COR-L47 (cell line): ENCODE data around the gene IFNA1.
"Not testable (repeated sequence)": the region's sequence is repeated elsewhere in the genome, so short reads cannot be mapped to it uniquely, and the experiment has no call there.

Source experiments
- DNase-seq: peaks from one replicate; lab custom pipeline; 2025; lab: John Stamatoyannopoulos, UW

IFNA1 gene

GRCh38 chr9:21440139-21440538, at the start of gene IFNA1:
TSS of gene IFNA1 (plus strand) at chr9:21440439. CDS start at chr9:21440508, 69 bp downstream.
- no peak for DNase-seq

- DNase-seq: no peak
These were observed 48.0 kb upstream of the IFNA1 start for GRCh38 chr9:21392270-21392669.

- no peak for DNase-seq
These were observed 44.2 kb upstream of the IFNA1 start for GRCh38 chr9:21395778-21396717.

- DNase-seq: no peak
These were observed 41.2 kb upstream of the IFNA1 start for GRCh38 chr9:21398955-21399489.

- DNase-seq: no peak
These were observed 40.3 kb upstream of the IFNA1 start for GRCh38 chr9:21399956-21400355.

- no peak for DNase-seq
These were observed 37.6 kb upstream of the IFNA1 start for GRCh38 chr9:21402386-21403251.

GRCh38 chr9:21404146-21404545, 36.1 kb upstream of the IFNA1 start:
- DNase-seq: no peak

- no peak for DNase-seq
These were observed 31.4 kb upstream of the IFNA1 start, which contains the start of gene IFNA8 for GRCh38 chr9:21408817-21409216. TSS of gene IFNA8 (plus strand) at chr9:21409117. CDS start at chr9:21409177, 60 bp downstream.

GRCh38 chr9:21412107-21412506, 28.1 kb upstream of the IFNA1 start:
- no peak for DNase-seq

GRCh38 chr9:21413151-21413550, 27.1 kb upstream of the IFNA1 start:
- no peak for DNase-seq

- DNase-seq: no peak
These were observed 26.6 kb upstream of the IFNA1 start for GRCh38 chr9:21413624-21414023.

GRCh38 chr9:21414220-21414940, 25.9 kb upstream of the IFNA1 start:
- no peak for DNase-seq

- DNase-seq: no peak
These were observed 24.6 kb upstream of the IFNA1 start for GRCh38 chr9:21415493-21416267.

- no peak for DNase-seq
These were observed 12.0 kb upstream of the IFNA1 start for GRCh38 chr9:21428235-21428634.

GRCh38 chr9:21429191-21429590, 11.0 kb upstream of the IFNA1 start:
- no peak for DNase-seq

- DNase-seq: no peak
These were observed 7.4 kb upstream of the IFNA1 start for GRCh38 chr9:21432672-21433425.

GRCh38 chr9:21434202-21435014, 5.8 kb upstream of the IFNA1 start:
- DNase-seq: peak; percentile 67

- not testable (repeated sequence) for DNase-seq
These were observed 5.2 kb upstream of the IFNA1 start for GRCh38 chr9:21435015-21435383.

- no peak for DNase-seq
These were observed 3.8 kb downstream of the IFNA1 start for GRCh38 chr9:21443849-21444625.
